Measurements from ENCODE around the gene NFKBIL1. TPM values are rescaled to one million over a fixed set of nuclear protein-coding genes. Genes with fewer than 3 reads are reported as not detected.

The NFKBIL1 gene
- polyA plus RNA-seq, 1 of the 3 experiments (the other 2 are of a cell fraction): 17.1 TPM

DNA sequence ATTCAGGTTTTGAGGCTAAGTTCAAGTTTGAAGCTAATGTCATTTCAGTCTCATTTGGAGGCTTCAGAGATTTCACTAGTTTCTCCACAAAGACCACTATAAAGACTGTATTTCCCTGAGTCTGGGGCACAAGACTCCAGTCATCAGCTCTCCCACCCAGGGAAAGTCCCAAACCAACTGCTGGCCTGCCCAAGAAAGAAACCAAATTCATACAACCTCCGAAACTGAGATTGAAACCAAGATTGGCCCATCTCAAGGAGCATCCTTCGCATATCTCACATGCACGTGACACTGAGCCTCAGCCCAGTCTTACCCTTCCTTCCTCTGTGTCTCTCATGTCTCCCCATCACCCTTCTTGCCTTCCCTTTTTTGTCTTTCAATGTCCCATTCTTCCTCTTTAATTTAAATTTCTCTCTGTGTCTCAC lies 21.1 kb downstream of the NFKBIL1 start (continued):
- TF ChIP-seq, protein P1, sequence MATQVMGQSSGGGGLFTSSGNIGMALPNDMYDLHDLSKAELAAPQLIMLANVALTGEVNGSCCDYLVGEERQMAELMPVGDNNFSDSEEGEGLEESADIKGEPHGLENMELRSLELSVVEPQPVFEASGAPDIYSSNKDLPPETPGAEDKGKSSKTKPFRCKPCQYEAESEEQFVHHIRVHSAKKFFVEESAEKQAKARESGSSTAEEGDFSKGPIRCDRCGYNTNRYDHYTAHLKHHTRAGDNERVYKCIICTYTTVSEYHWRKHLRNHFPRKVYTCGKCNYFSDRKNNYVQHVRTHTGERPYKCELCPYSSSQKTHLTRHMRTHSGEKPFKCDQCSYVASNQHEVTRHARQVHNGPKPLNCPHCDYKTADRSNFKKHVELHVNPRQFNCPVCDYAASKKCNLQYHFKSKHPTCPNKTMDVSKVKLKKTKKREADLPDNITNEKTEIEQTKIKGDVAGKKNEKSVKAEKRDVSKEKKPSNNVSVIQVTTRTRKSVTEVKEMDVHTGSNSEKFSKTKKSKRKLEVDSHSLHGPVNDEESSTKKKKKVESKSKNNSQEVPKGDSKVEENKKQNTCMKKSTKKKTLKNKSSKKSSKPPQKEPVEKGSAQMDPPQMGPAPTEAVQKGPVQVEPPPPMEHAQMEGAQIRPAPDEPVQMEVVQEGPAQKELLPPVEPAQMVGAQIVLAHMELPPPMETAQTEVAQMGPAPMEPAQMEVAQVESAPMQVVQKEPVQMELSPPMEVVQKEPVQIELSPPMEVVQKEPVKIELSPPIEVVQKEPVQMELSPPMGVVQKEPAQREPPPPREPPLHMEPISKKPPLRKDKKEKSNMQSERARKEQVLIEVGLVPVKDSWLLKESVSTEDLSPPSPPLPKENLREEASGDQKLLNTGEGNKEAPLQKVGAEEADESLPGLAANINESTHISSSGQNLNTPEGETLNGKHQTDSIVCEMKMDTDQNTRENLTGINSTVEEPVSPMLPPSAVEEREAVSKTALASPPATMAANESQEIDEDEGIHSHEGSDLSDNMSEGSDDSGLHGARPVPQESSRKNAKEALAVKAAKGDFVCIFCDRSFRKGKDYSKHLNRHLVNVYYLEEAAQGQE (IDR thresholded peaks at IDR 0.05; ENCODE audit: low read depth, low read length): no peak
- TF ChIP-seq FOXJ3 (CRISPR knock-in tag; IDR thresholded peaks at IDR 0.05) (no peak), RCOR1 (IDR thresholded peaks at IDR 0.05; ENCODE audit: low read length) (no peak)

DNA sequence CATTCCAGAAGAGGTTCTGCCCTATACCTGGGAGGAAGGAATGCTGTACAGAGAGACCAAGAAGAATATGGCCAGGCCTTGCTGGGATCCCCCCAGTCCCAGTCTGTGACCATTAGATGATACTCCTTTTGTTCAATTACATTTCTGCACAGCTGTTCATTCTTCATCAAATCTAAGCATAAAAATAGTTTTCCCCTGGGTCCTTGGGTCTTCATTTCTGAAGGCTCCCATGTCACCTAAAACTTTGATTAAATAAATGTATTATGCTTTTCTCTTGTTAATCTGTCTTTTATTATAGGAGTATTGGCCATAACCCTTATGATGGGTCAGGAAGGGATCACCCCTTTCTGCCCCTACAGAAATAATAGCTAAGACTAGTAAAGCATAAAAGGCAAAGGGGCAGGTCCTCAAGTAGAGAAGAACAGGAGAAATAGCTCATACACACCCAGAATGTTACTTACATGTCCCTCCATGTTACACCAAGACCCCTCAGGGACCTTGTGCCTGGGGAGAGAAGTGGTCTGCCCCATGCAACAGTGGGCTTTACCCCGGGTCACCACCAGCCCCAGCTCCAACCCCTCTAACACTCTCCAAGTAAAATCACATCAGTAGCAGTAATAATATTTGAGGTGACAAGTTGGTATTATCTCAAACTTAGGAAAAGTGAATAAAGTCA lies 22.6 kb downstream of the NFKBIL1 start:
- Histone ChIP-seq H3F3A (replicated peaks; ENCODE audit: insufficient read depth) (peaks cover 2% of the 10 kb centered on the region), H3K9me2 (no peaks in the 10 kb centered on the region), H3K79me2 (ENCODE audit: insufficient read depth) (no peaks in the 10 kb centered on the region), H3K4me1 (ENCODE audit: control insufficient read depth in 1 of 2, insufficient read depth in 2 of 2, low read depth in 1 of 2, low read length in 1 of 2) (no peaks in the 10 kb centered on the region), H3K36me3 (replicated peaks in 1 of 2; ENCODE audit: control insufficient read depth in 1 of 2, insufficient read depth in 2 of 2, low read length in 1 of 2) (no peaks in the 10 kb centered on the region), H4K20me1 (ENCODE audit: insufficient read depth) (no peaks in the 10 kb centered on the region), H3K4me3 (ENCODE audit: low read depth in 2 of 2, low read length in 1 of 2) (no peak overlapping the region), H3K9ac (no peak overlapping the region), H3K4me2 (no peak overlapping the region), H3K9me3 (no peaks in the 10 kb centered on the region; the same call in 1 of the 2 replicates), H2AFZ (ENCODE audit: low read depth) (no peak overlapping the region), H3K27ac (ENCODE audit: low read depth in 2 of 2, low read length in 1 of 2) (no peak overlapping the region), H3K27me3 (ENCODE audit: insufficient read depth) (no peaks in the 10 kb centered on the region)
- TF ChIP-seq NRF1 (IDR thresholded peaks at IDR 0.05; ENCODE audit: low read depth, low read length) (no peak), TCF12 (IDR thresholded peaks at IDR 0.05) (no peak), GATA2 (CRISPR knock-in tag; IDR thresholded peaks at IDR 0.05) (no peak), TAF1 (IDR thresholded peaks at IDR 0.05; ENCODE audit: borderline replicate concordance, low read depth, low read length) (no peak), NFIC (IDR thresholded peaks at IDR 0.05; ENCODE audit: borderline replicate concordance) (no peak), RCOR1 (IDR thresholded peaks at IDR 0.05; ENCODE audit: low read length) (no peak), CHD2 (IDR thresholded peaks at IDR 0.05; ENCODE audit: low read length, partially characterized antibody) (no peak), RFX5 (IDR thresholded peaks at IDR 0.05; ENCODE audit: low read length) (no peak)
- TF ChIP-seq, protein P2, sequence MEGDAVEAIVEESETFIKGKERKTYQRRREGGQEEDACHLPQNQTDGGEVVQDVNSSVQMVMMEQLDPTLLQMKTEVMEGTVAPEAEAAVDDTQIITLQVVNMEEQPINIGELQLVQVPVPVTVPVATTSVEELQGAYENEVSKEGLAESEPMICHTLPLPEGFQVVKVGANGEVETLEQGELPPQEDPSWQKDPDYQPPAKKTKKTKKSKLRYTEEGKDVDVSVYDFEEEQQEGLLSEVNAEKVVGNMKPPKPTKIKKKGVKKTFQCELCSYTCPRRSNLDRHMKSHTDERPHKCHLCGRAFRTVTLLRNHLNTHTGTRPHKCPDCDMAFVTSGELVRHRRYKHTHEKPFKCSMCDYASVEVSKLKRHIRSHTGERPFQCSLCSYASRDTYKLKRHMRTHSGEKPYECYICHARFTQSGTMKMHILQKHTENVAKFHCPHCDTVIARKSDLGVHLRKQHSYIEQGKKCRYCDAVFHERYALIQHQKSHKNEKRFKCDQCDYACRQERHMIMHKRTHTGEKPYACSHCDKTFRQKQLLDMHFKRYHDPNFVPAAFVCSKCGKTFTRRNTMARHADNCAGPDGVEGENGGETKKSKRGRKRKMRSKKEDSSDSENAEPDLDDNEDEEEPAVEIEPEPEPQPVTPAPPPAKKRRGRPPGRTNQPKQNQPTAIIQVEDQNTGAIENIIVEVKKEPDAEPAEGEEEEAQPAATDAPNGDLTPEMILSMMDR (IDR thresholded peaks at IDR 0.05): no peak
- TF ChIP-seq, protein P3, sequence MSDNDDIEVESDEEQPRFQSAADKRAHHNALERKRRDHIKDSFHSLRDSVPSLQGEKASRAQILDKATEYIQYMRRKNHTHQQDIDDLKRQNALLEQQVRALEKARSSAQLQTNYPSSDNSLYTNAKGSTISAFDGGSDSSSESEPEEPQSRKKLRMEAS (IDR thresholded peaks at IDR 0.05; ENCODE audit: low read depth): no peak
- TF ChIP-seq, protein P4, sequence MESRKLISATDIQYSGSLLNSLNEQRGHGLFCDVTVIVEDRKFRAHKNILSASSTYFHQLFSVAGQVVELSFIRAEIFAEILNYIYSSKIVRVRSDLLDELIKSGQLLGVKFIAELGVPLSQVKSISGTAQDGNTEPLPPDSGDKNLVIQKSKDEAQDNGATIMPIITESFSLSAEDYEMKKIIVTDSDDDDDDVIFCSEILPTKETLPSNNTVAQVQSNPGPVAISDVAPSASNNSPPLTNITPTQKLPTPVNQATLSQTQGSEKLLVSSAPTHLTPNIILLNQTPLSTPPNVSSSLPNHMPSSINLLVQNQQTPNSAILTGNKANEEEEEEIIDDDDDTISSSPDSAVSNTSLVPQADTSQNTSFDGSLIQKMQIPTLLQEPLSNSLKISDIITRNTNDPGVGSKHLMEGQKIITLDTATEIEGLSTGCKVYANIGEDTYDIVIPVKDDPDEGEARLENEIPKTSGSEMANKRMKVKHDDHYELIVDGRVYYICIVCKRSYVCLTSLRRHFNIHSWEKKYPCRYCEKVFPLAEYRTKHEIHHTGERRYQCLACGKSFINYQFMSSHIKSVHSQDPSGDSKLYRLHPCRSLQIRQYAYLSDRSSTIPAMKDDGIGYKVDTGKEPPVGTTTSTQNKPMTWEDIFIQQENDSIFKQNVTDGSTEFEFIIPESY (IDR thresholded peaks at IDR 0.05; ENCODE audit: borderline replicate concordance, low read depth): no peak
- TF ChIP-seq, protein P5, sequence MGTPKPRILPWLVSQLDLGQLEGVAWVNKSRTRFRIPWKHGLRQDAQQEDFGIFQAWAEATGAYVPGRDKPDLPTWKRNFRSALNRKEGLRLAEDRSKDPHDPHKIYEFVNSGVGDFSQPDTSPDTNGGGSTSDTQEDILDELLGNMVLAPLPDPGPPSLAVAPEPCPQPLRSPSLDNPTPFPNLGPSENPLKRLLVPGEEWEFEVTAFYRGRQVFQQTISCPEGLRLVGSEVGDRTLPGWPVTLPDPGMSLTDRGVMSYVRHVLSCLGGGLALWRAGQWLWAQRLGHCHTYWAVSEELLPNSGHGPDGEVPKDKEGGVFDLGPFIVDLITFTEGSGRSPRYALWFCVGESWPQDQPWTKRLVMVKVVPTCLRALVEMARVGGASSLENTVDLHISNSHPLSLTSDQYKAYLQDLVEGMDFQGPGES (IDR thresholded peaks at IDR 0.05; ENCODE audit: low read depth, low read length): no peak
- ChIA-PET POLR2A (no interaction called here), CTCF (interaction anchor here (0.8 to 5.4 kb wide), 6 partner anchors 10 to 28 kb away, joined by 3 to 22 read pairs (median 12); partner anchors contain the start of genes ATP6V1G2 and LTB)
- DNase-seq: no peak
- 60% methylated on average over 1 of the region's 1 CpG for WGBS (ENCODE audit: low lambda C conversion rate)
